Fibroblast of villous mesenchyme (primary cell): ENCODE results near the gene AMMECR1. TPM values are rescaled to one million over a fixed set of nuclear protein-coding genes. Genes with fewer than 3 reads are reported as not detected.

ENCODE experiments used
- DNase-seq: peaks from one replicate; pipeline ENCODE4 v3.0.0-alpha.2; 2010; ENCODE audit warnings: low read depth
- H3K4me3 ChIP-seq: 2 replicates; pipeline ENCODE4 v1.5.1; 2011; ENCODE audit warnings: low read depth, mild to moderate bottlenecking, low read length
- CTCF ChIP-seq: IDR thresholded peaks from 2 replicates; pipeline ENCODE4 v1.5.1; 2012; ENCODE audit warnings: low read depth, mild to moderate bottlenecking, low read length; ENCODE audit not compliant: insufficient read depth
- total RNA-seq: library from RNA; depleted of rRNA; stranded (reverse); fragments of >200 nt; gene quantifications from 2 replicates; pipeline ENCODE4 v1.2.3, GENCODE V29; 2012

Gene AMMECR1
- total RNA-seq, 1 donor, result 21.6 TPM

GRCh38 chrX:110267874-110268273 lies 50.0 kb downstream of the AMMECR1 start:
- no peak for TF ChIP-seq CTCF

GRCh38 chrX:110265661-110266060 lies 52.2 kb downstream of the AMMECR1 start:
- TF ChIP-seq CTCF, result no peak
- DNase-seq, result no peak
- no peak overlapping the region for H3K4me3 ChIP-seq

More at GRCh38 chrX:110267874-110268273, 50.0 kb downstream of the AMMECR1 start:
- no peak for DNase-seq
- no peak overlapping the region for H3K4me3 ChIP-seq

GRCh38 chrX:110259117-110259516 lies 58.8 kb downstream of the AMMECR1 start:
- no peak overlapping the region for H3K4me3 ChIP-seq
- no peak for TF ChIP-seq CTCF
- no peak for DNase-seq

GRCh38 chrX:110258552-110258951 lies 59.3 kb downstream of the AMMECR1 start:
- no peak for DNase-seq
- no peak for TF ChIP-seq CTCF
- no peak overlapping the region for H3K4me3 ChIP-seq

GRCh38 chrX:110257889-110258288 lies 60.0 kb downstream of the AMMECR1 start:
- TF ChIP-seq CTCF, result no peak
- DNase-seq, result no peak
- no peak overlapping the region for H3K4me3 ChIP-seq

- no peak for TF ChIP-seq CTCF
- no peak for DNase-seq
- no peak overlapping the region for H3K4me3 ChIP-seq
Observed at GRCh38 chrX:110252711-110253110, 65.2 kb downstream of the AMMECR1 start.

- no peak overlapping the region for H3K4me3 ChIP-seq
- no peak for TF ChIP-seq CTCF
- no peak for DNase-seq
Observed at GRCh38 chrX:110251961-110252360, 65.9 kb downstream of the AMMECR1 start.
